Pancreas (tissue), 10 donors: Measurements from ENCODE around the gene RERE. TPM values are rescaled to one million over a fixed set of nuclear protein-coding genes. Genes with fewer than 3 reads are reported as not detected.

Experiments used
- ATAC-seq, 4 donors: fragments of 200-7000 bp; cut with Tn5 transposase; one replicate each; pipeline versions ENCODE4 v1.8.0 to v1.9.1; 2020; ENCODE audit warnings: mild to moderate bottlenecking in 4 of 4, moderate library complexity in 4 of 4
- DNase-seq, 6 donors: peaks; one replicate each; pipeline ENCODE4 v3.0.0-alpha.2; 2020
- FAIRE-seq: peaks from 2 replicates; lab custom pipeline; 2012; peaks lifted over from hg19 to GRCh38; lab: Jason Lieb, UNC
- H3K27ac ChIP-seq, 4 donors: fragments of 200-600 bp; sonication (generic); 1 replicate in 3 of 4; 2 replicates in 1 of 4; pipeline versions ENCODE4 v1.5.0 to v1.8.0; 2020
- H3K27me3 ChIP-seq, 4 donors: fragments of 200-600 bp; one replicate each; pipeline ENCODE4 v1.8.0; 2021
- H3K36me3 ChIP-seq, 3 donors: fragments of 200-600 bp; sonication (generic) in 1 of 3; one replicate each; pipeline versions ENCODE4 v1.5.0 to v1.8.0; 2020 to 2021
- H3K4me1 ChIP-seq, 3 donors: fragments of 200-600 bp; one replicate each; pipeline ENCODE4 v1.8.0; 2021
- H3K4me3 ChIP-seq, 4 donors: fragments of 200-600 bp; sonication (generic) in 2 of 4; one replicate each; pipeline versions ENCODE4 v1.5.0 to v1.8.0; 2020 to 2021
- H3K9me3 ChIP-seq, 4 donors: fragments of 200-600 bp; one replicate each; pipeline ENCODE4 v1.8.0; 2021
- CTCF ChIP-seq, 4 donors: fragments of 200-600 bp; sonication (generic) in 3 of 4; IDR thresholded peaks; one replicate each; pipeline versions ENCODE4 v1.5.0 to v1.8.0; 2021; ENCODE audit warnings: antibody characterized with exemption in 4 of 4
- WGBS, 2 donors: extraction: QIAGEN DNeasy Blood & Tissue Kit; methylation state at CpG; one replicate each; pipeline ENCODE4 v1.1.7; 2013; 5-methylcytosine and 5-hydroxymethylcytosine counted together
- intact Hi-C, 3 donors: fragments of 100-400 bp; cut with DNase I; formaldehyde crosslinking; loops; one replicate each; pipeline versions ENCODE4 v1.11.1 to v1.14.2; 2022
- polyA plus RNA-seq, 2 donors: library from polyadenylated mRNA; stranded (reverse); fragments of 200-250 nt; gene quantifications; one replicate each; pipeline ENCODE4 v1.2.3, GENCODE V29; 2013
- total RNA-seq, 6 donors: library from RNA; stranded (reverse); fragmentation: NEBNext Ultra II Directional in 4 of 6; extraction: Animal tissue kit (Norgen Biotek cat#: 25700) in 4 of 6; gene quantifications; one replicate each; pipeline versions ENCODE4 v1.2.1 to v1.2.4, GENCODE V29; 2021 to 2023
- donor health status: healthy with polysubstance abuse.
- donor health status: DM: no; HTN: no; CAD: no; lungs with moderate emphysema.
- donor health status: DM: no; HTN: no; CAD: no.
- donor health status: control.
- donor health status: control.
- donor health status: Bipolar disorder and iron deficiency.
- donor health status: DM: yes; HTN: yes; CAD: no.
- donor health status: DM: no; HTN: no; CAD: no.
- donor health status: DM: no; HTN: no; CAD: no.
- donor health status: DM: yes; HTN: yes; CAD: no.

The RERE gene
- total and polyA plus RNA-seq, 8 donors, result 27.0 to 76.7 (median 50.7) TPM

- intact Hi-C loops, result loop anchor here in 1 of 3 donors (5.0 to 10.0 kb wide), 2 partner anchors 150 to 287 kb away; partner anchors contain the start of gene ERRFI1
- H3K9me3 ChIP-seq, result no peaks in the 10 kb centered on the region
- peaks cover 12 to 29% (median 16%) of the 10 kb centered on the region in 3 donors for H3K4me1 ChIP-seq
- TF ChIP-seq CTCF (IDR thresholded peaks at IDR 0.05), result peak; percentile 77 to 85 (median 80)
- peak; percentile 76 to 89 (median 82) for DNase-seq
- no peak for FAIRE-seq
- H3K27me3 ChIP-seq, result no peaks in the 10 kb centered on the region
- H3K4me3 ChIP-seq, result no peak overlapping the region
- H3K27ac ChIP-seq, result peak overlapping the region in 2 of 4 donors; percentile 12 to 66
- no peaks in the 10 kb centered on the region for H3K36me3 ChIP-seq
- WGBS, 2 donors, result 36 to 46% methylated on average over 21 of the region's 21 CpGs
- ATAC-seq, result peak; percentile 65 to 90 (median 82)
Observed at GRCh38 chr1:8314346-8315280, 502.8 kb downstream of the RERE start.

GRCh38 chr1:8313231-8313630, 504.2 kb downstream of the RERE start:
- 39 to 49% methylated on average over 6 of the region's 6 CpGs for WGBS, 2 donors
- TF ChIP-seq CTCF (IDR thresholded peaks at IDR 0.05), result no peak
- peaks cover 12 to 29% (median 16%) of the 10 kb centered on the region in 3 donors for H3K4me1 ChIP-seq
- no peaks in the 10 kb centered on the region for H3K9me3 ChIP-seq
- DNase-seq (no peak), ATAC-seq (peak; percentile 3 to 14 (median 8)), FAIRE-seq (no peak)
- intact Hi-C loops, result loop anchor here in 2 of 3 donors (2.0 to 10.0 kb wide), 3 partner anchors 148 to 286 kb away; partner anchors contain the start of gene ERRFI1 (in 2 of the 2)
- no peaks in the 10 kb centered on the region for H3K27me3 ChIP-seq
- peak overlapping the region; percentile 12 to 84 (median 72) for H3K27ac ChIP-seq
- H3K36me3 ChIP-seq, result no peaks in the 10 kb centered on the region
- H3K4me3 ChIP-seq, result no peak overlapping the region

GRCh38 chr1:8312235-8313218, 504.9 kb downstream of the RERE start:
- 36 to 37% methylated on average over 17 of the region's 17 CpGs for WGBS, 2 donors
- Histone ChIP-seq H3K27ac (peak overlapping the region; percentile 66 to 84 (median 78)), H3K4me3 (no peak overlapping the region), H3K36me3 (no peaks in the 10 kb centered on the region), H3K27me3 (no peaks in the 10 kb centered on the region), H3K4me1 (peaks cover 12 to 26% (median 16%) of the 10 kb centered on the region in 3 donors), H3K9me3 (no peaks in the 10 kb centered on the region)
- FAIRE-seq, result no peak
- peak; percentile 81 to 89 (median 86) for ATAC-seq
- DNase-seq, result peak in 5 of 6 donors; percentile 81 to 89 (median 87)
- TF ChIP-seq CTCF (IDR thresholded peaks at IDR 0.05), result no peak
- intact Hi-C loops, result loop anchor here in 2 of 3 donors (2.0 to 10.0 kb wide), 3 partner anchors 148 to 286 kb away; partner anchors contain the start of gene ERRFI1 (in 2 of the 2)

GRCh38 chr1:8311068-8311718, 506.2 kb downstream of the RERE start:
- TF ChIP-seq CTCF (IDR thresholded peaks at IDR 0.05), result no peak
- ATAC-seq, result no peak
- FAIRE-seq, result no peak
- H3K9me3 ChIP-seq, result no peaks in the 10 kb centered on the region
- H3K4me3 ChIP-seq, result no peak overlapping the region
- intact Hi-C loops, result loop anchor here in 1 of 3 donors (5.0 to 10.0 kb wide), 2 partner anchors 146 to 284 kb away; partner anchors contain the start of gene ERRFI1
- no peak for DNase-seq
- H3K4me1 ChIP-seq, result peaks cover 12 to 26% (median 16%) of the 10 kb centered on the region in 3 donors
- no peaks in the 10 kb centered on the region for H3K27me3 ChIP-seq
- H3K27ac ChIP-seq, result peak overlapping the region; percentile 66 to 84 (median 78)
- H3K36me3 ChIP-seq, result no peaks in the 10 kb centered on the region
- 98 to 100% methylated on average over 1 of the region's 1 CpG for WGBS, 2 donors
